SK-N-MC (cell line): ENCODE data around the gene INSRR.

Experiments used
- EZH2 ChIP-seq: fragments of 200-600 bp; sonication (generic); IDR thresholded peaks from one replicate; pipeline ENCODE4 v1.6.1; 2017; ENCODE audit warnings: antibody characterized with exemption
- FOXP2 ChIP-seq: optimal IDR thresholded peaks from 2 replicates; pipeline ENCODE3; 2011; ENCODE audit warnings: mild to moderate bottlenecking, moderate library complexity; ENCODE audit not compliant: insufficient read depth; ENCODE audit errors: extremely low read length, control extremely low read depth
- POLR2AphosphoS5 ChIP-seq: IDR thresholded peaks from 2 replicates; pipeline ENCODE4 v1.6.1; 2012; ENCODE audit warnings: mild to moderate bottlenecking, low read depth, low read length, borderline replicate concordance

DNA sequence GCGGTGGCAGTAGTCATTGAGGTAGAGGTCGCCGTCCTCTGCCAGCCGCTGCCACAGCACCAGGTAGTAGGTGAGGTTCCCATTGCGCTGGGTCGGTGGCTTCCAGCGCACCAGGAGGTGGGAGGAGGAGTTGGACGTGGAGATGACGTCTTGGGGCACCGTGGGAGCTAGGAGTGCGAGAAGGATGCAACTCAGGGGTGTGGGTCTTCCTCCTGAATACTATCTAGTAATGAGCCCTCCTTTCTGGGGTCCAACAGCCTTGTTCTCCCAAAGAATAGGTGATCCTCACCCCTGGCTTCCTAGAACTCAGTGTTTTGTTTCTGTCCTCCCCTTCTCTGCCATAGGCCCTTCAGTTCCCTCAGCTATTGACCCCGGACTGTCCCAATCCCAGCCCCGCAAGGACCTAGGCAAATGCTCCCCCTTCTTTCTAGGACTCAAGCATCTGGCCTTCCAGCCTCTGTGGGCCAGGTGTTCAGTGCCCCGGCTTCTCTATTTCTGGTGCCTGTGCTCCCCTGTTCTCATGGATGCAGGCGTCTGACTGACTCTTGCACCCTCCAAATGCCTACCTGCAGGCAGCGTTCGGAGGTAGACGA, 12.9 kb downstream of the INSRR start:
- no peak for TF ChIP-seq POLR2AphosphoS5
- TF ChIP-seq EZH2, result no peak
- TF ChIP-seq FOXP2, result no peak
